CD4-positive, alpha-beta T cell treated with Interleukin-4 for 4 hours (primary cell): Measurements from ENCODE around the gene ZMIZ1.
A peak's percentile ranks its signal among the peaks of the same experiment; 100 is the strongest.

Source experiments
- DNase-seq: peaks from one replicate; pipeline ENCODE4 v3.0.0-alpha.2; 2020

Gene ZMIZ1

GRCh38 chr10:79082631-79083596, 14.1 kb downstream of the ZMIZ1 start:
- no peak for DNase-seq

GRCh38 chr10:79084012-79084971, 15.5 kb downstream of the ZMIZ1 start:
- peak; percentile 44 for DNase-seq

- no peak for DNase-seq
These were observed 16.3 kb downstream of the ZMIZ1 start for GRCh38 chr10:79084972-79085597.

GRCh38 chr10:79086822-79087221, 18.1 kb downstream of the ZMIZ1 start:
- no peak for DNase-seq

- no peak for DNase-seq
These were observed 19.0 kb downstream of the ZMIZ1 start for GRCh38 chr10:79087721-79088120.

GRCh38 chr10:79088176-79088575, 19.4 kb downstream of the ZMIZ1 start:
- no peak for DNase-seq

GRCh38 chr10:79088613-79089355, 20.0 kb downstream of the ZMIZ1 start:
- no peak for DNase-seq

GRCh38 chr10:79089632-79090031, 20.9 kb downstream of the ZMIZ1 start:
- DNase-seq: no peak

- DNase-seq: no peak
These were observed 21.5 kb downstream of the ZMIZ1 start for GRCh38 chr10:79090134-79090803.

GRCh38 chr10:79092292-79092896, 23.6 kb downstream of the ZMIZ1 start:
- no peak for DNase-seq

- peak; percentile 11 for DNase-seq
These were observed 25.1 kb downstream of the ZMIZ1 start for GRCh38 chr10:79093658-79094411.

- DNase-seq: no peak
These were observed 25.8 kb downstream of the ZMIZ1 start for GRCh38 chr10:79094412-79095175.

- DNase-seq: no peak
These were observed 26.6 kb downstream of the ZMIZ1 start for GRCh38 chr10:79095316-79095715.

GRCh38 chr10:79096514-79096913, 27.7 kb downstream of the ZMIZ1 start:
- no peak for DNase-seq

GRCh38 chr10:79097021-79097872, 28.5 kb downstream of the ZMIZ1 start:
- DNase-seq: no peak

GRCh38 chr10:79098061-79098460, 29.3 kb downstream of the ZMIZ1 start:
- no peak for DNase-seq

- no peak for DNase-seq
These were observed 29.8 kb downstream of the ZMIZ1 start for GRCh38 chr10:79098596-79099015.

- DNase-seq: no peak
These were observed 31.2 kb downstream of the ZMIZ1 start for GRCh38 chr10:79099898-79100448.
